Skin epidermis (tissue), 12 donors: ENCODE data around the gene EHMT1.

ENCODE experiments used
- H3K27ac ChIP-seq, 21 experiments: fragments of 200-600 bp; sonication (generic) in 11 of 21; one replicate each; pipeline ENCODE4 v1.5.0; 2020; ENCODE audit warnings: mild to moderate bottlenecking in 3 of 21, inconsistent platforms in 2 of 21, moderate library complexity in 2 of 21
- H3K4me3 ChIP-seq, 7 experiments: fragments of 200-600 bp; sonication (generic) in 2 of 7; one replicate each; pipeline ENCODE4 v1.5.0; 2020; ENCODE audit warnings: inconsistent platforms in 2 of 7, mild to moderate bottlenecking in 2 of 7, moderate library complexity in 1 of 7

EHMT1 gene

DNA sequence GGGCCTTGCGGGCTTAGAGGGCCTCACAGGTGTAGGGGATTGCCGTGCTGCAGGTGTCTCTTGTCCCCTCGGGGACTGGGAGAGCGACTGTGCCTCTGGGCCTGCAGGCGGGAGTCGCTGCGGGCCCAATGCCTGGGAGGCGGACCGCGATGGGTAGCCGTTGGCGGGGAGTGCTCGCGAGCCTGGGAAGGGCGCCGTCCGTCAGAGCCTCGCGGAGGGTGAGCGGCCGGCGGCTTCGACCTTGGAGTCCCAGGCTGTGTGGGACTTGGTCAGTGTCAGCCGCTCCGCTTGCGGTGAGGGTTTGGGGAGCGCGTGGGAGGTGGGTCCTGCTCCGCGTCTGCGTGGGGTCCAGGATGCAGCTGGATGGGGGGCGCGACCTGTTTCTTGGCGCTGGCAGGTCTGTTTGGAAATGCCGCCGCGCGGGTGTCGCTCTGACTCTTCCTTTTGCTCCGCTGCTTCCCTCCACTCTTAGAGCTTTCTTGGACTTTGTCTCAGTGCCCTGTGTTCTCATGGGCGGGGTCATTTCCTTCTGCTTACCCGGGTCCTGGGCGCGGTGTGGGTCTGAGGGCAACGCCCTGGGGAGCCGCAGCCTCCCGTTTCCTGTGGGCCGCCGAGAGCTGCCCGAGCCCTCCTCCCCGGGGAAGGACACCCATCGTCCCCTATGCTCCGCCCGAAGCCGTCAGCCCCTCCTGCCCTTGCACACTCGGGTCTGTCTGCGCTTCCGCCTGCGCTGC lies 169.9 kb downstream of the EHMT1 start:
- Histone ChIP-seq H3K4me3 (no peak overlapping the region), H3K27ac (no peak overlapping the region)

DNA sequence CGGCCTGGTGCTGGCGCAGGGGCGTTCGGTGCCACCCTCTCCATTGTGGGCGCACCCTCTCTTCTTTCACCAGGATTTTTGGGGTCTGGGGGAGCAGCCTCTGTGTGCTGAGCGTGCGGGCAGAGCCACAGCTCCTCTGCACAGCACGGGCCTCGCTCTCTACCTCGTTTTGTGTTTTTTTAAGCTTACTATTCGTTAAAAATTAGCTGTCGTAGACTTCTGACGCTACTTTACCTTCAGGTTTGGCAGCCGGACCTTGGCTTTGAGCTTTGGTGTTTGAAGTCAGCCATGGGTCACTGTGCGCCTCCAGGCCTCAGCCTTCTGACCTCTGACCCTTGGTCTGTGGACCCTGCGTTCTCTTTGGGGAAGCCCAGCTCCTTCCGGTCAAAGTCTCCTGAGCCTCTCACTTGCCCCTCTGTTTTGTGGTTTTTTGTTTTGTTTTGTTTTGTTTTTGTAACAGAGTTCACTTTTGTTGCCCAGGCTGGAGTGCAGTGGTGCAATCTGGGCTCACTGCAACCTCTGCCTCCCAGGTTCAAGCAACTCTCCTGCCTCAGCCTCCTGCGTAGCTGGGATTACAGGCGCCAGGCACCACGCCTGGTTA lies 170.6 kb downstream of the EHMT1 start:
- H3K4me3 ChIP-seq: no peak overlapping the region
- H3K27ac ChIP-seq: no peak overlapping the region

DNA sequence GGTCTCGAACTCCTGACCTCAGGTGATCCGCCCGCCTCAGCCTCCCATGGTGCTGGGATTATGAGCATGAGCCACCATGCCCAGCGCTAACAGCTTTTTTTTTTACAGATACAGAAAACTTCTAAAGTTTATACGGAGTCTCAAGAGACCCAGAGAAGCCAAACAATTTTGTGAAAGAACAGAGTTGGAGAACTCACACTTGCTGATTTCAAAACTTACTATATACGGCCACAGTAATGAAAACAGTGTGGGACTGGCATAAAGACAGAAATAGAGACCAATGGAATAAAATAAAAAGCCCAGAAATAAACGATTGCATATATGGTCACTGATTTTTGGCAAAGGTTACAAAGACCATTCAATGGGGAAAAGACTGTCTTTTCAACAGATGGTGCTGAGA lies 173.1 kb downstream of the EHMT1 start:
- Histone ChIP-seq H3K27ac (no peak overlapping the region), H3K4me3 (no peak overlapping the region)

DNA sequence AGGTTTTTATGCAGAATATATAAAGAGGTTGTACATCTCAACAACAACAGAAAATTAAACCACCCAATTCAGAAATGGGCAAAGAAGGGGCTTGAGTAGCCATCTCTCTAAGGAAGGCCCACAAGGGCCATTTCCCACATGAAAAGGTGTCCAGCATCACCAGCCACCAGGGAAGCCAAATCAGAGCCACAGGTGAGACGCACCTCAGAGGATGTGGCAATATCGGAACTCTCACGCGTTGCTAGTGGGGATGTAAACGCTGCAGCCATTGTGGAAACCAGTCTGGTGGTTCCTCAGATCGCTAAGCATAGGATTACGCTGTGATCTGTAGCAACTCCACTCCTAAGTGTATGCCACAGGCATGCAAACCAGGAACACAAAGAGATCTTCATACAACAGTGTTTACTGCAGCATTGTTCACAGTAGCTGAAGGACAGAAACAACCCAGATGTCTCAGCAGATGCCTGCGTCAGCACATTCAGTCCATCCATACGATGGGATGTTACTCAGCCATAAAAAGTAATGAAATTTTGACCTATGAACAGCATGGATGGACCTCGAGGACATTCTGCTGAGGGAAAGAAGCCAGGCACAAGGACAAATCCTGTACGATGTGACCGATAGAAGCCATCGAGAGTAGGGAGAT lies 174.5 kb downstream of the EHMT1 start:
- Histone ChIP-seq H3K4me3 (no peak overlapping the region), H3K27ac (no peak overlapping the region)

DNA sequence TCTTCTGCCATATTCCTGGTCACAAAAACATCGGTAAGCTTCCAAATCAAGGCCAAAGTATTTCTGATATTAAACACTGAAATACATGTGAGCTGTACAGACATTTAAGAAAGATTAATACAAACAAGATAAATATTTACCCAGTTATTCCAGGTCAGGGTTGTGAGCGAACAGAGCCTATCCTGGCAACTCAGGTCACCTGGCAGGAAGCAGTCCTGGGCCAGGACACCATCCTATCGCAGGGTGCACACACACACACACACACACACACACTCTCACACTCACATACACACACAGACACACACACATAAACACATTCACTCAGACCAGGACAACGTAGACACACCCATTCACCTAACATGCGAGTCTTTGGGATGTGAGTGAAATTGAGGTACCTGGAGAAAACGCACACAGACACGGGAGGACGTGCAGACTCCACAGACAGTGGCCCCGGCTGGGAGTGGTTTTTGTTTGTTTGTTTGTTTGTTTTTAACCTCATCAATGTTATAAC lies 176.4 kb downstream of the EHMT1 start:
- Histone ChIP-seq H3K4me3 (no peak overlapping the region), H3K27ac (no peak overlapping the region)

DNA sequence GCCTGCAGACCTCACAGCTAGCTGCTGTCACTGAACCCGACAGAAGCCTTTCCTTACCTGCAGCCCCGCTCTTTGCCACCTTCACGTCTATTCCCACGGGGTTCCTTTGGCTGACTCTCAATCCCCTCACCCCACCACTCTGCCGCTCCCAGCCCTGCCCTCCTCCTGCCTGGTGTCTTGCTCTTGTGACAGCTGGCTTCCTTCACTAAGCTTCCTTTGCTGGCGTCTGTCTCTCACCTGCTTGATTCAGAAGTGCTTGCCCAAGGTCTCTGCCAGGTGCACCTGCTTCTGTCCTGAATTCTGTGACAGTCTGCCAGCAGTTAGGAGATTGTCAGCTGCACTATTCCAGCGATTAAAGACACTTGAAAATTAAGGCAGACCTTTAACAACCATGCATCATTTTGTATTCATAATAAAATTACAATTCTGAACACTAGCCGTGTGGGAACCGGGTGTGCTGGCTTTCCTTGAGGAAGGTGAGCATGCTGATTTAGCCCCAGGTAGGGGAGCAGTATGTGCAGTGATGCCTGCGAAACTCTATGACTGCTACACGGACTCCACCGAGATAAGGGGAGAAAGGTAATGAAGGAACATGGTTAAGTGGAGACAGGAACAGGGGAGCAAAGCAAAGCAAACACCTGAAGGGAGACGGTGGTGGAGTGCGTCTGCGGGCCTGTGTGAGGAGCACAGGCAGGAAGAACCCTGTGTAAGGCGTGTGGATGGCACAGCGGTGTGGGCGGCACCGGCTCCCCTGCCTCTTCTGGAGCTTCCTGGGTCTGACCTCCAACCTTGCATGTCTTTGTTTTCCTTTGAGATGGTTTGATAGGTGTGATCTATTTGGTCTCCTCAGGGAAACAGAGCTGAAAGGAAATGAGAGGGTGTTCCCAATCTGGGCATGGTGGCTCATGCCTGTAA lies 178.7 kb downstream of the EHMT1 start:
- no peak overlapping the region for H3K27ac ChIP-seq

DNA sequence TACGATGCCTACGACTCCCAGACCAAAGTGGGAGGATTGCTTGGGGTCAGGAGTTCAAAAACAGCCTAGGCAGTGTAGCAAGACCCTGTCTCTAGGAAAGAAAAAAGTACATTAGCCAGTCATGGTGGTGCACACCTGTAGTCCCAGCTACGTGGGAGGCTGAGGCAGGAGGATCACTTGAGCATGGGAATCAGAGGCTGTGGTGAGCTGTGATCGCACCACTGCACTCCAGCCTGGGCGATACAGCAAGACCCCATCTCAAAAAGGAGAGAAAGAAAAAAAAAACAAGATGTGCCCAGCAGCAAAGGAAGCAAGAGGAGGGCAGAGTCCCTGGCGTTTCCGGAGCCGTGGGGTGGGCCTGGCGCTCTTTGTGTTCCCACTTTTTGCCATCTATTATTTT lies 179.3 kb downstream of the EHMT1 start:
- Histone ChIP-seq H3K27ac (no peak overlapping the region), H3K4me3 (no peak overlapping the region)

More for the DNA sequence above, 178.7 kb downstream of the EHMT1 start:
- no peak overlapping the region for H3K4me3 ChIP-seq

DNA sequence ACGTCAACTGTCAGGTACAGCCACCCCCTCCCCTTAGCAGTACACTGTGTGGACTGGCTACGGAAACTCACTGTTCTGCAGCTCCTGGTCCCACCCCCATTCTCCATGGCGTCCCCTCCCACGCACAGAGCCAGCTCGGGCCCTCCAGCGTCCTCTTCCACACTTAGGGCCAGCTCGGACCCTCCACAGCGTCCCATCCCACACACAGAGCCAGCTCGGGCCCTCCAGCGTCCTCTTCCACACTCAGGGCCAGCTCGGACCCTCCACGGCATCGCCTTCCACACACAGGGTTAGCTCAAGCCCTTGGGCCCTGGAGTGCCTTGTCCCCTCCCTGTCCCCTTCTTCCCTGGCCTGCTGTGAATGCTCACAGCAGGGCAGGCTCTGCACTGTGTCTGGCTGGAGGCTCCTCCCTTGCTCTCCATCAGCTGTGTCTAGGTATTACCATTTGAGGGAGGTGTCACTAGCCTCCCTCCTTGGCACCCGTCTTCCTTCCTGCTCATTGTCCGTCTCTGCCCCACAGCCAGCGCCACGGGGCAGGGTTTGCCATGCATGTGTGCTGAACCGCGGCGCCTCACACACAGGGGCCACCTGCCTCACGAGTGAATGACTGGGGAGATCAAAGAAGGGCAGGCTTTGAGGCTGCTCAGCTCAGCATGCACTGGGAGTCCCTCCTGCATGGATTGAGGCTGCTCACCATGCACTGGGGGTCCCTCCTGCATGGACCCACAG lies 180.3 kb downstream of the EHMT1 start:
- no peak overlapping the region for H3K4me3 ChIP-seq
- no peak overlapping the region for H3K27ac ChIP-seq

DNA sequence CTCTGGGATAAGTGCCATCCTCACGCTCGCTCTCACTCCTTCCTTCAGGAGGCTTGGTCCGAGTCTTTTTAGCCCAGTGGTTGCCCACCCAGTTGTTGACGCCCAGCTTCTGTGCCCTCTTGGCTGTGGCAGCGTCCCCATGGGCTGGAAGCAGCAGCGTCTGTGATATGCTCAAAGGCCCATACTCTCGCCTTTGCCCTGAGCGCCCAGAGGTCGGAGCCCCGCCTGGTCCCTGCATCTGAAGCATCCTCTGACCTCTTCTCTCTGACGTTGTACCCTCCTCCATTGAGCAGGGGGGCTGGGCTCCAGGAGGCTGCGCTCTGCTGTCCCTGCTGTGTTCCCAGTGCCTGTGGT lies 180.8 kb downstream of the EHMT1 start:
- Histone ChIP-seq H3K4me3 (no peak overlapping the region), H3K27ac (no peak overlapping the region)

DNA sequence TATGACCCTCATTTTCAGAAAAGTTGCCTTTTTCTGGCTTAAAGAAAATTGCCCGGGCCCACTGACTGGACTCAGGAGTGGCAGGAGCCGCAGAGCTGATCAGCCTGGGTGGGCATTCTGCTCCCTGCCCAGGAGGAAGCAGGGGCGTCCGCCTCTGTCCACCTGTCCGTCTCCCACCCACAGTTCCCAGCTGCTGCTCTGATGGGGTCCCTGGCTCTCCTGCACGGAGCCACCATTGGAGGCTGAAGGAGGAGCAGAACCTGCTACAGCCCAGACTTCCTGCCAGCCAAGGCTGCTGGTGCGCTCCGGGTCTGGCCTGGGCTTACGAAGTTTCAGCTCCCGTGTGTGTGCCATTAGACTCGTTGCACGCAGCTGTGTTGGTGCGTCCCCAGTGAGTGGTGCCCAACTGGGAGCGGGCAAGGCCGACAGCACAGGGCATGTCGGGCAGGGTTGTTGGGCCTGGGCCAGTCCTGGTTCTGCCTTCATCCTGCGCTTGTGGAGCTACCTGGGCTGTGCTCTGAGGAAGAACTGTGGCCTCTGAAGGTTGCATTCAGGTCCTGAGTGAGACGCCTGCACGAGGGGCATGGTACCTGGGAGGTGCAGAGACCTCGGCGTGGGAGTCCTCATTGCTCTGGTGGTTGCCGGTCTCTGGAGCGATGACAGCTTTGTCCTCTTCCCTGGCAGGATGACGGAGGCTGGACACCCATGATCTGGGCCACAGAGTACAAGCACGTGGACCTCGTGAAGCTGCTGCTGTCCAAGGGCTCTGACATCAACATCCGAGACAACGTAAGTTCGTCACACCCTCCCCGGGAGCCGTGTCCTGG lies 181.6 kb downstream of the EHMT1 start:
- H3K4me3 ChIP-seq: no peak overlapping the region

DNA sequence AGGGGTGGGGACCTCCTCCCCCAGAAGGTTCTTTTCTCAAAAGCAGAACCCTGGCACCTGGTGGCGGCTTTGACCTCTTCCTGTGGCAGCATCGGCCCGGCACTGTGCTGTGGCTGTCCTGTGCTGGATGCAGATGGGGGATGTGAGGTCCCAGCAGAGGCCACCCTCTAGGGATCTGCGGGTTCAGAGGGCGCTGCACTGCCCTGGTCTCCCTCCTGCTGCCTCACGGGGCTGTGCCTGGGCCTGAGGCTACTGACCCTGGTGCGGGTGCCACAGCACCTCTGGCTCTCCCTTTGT lies 182.2 kb downstream of the EHMT1 start:
- Histone ChIP-seq H3K27ac (no peak overlapping the region), H3K4me3 (no peak overlapping the region)

More for the DNA sequence above, 181.6 kb downstream of the EHMT1 start:
- H3K27ac ChIP-seq: no peak overlapping the region

DNA sequence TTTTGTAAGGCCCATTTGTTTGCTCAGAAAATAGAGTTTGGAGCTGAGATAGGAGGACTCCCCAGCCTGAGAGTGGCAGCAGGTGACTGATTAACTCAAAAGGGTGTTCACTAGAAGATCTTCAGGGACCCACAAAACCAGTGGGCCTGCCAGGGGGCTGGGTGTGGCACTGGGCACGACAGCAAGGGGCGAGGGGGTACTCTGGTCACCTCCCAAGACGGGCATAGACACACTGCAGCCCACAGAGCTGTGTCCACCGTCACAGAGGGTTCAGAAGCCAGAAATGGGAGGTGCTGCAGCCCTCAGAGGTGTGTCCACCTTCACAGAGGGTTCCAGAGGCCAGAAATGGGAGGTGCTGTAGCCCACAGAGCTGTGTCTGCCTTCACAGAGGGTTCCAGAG lies 183.2 kb downstream of the EHMT1 start:
- no peak overlapping the region for H3K4me3 ChIP-seq
- H3K27ac ChIP-seq: no peak overlapping the region

DNA sequence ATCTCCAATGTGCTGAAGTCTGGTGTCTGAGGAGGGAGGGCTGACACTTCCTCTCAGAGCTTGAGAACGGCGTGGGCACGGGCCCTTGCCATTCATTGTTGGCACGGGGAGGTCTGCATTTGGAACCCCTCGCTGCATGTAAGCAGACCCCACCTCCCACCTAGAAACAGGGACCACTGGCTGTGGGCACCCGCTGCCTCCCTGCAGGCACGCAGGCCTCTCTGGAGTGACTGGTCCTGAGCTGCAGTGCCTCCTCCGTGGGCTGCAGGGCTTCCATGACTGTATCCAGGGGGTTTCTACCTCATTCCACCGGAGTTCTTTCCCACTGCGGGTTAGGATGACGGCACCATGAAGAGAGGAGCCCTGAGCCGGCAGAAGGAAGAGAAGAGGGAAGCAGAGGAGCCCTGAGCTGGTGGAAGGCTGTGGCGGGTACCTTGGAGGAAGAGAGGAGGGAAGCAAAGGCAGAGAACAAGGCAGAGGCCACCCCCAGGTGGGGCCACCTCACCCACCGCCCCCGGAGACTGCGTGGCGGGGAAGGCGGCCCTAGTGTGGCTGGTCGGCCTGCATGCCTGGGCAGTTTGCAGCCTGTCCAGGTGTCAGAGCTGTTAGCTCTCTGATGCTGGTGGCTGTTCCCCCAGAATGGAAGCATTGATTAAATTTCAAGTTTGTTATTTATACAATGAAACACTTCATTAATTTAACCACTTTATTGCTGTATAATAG lies 183.9 kb downstream of the EHMT1 start:
- Histone ChIP-seq H3K4me3 (no peak overlapping the region), H3K27ac (no peak overlapping the region)

DNA sequence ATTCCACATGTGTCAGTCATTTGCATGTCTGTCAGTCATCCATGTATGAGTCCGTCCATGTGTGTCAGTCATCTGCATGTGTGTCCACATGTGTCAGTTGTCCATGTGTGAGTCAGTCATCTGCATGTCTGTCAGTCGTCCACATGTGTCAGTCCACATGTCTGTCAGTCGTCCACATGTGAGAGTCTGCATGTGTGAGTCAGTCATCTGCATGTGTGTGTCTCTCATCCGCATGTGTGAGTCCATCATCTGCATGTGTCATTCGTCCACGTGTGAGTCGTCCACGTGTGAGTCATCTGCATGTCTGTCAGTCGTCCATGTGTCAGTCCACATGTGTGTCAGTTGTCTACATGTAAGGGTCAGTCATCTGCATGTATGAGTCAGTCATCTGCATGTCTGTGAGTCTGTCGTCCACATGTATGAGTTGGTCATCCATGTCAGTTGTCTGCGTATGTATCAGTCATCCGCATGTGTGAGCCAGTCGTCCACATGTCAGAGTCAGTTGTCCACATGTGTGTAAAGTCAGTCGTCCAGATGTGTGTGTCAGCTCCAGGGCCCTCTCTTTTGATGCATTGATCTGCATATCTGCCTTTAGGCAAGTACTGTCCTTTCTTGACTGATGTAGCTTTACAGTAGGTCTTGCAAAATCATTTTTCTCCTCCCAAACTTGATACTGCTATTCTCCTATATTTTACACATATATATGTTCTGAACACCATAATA lies 186.3 kb downstream of the EHMT1 start:
- Histone ChIP-seq H3K4me3 (no peak overlapping the region), H3K27ac (no peak overlapping the region)

DNA sequence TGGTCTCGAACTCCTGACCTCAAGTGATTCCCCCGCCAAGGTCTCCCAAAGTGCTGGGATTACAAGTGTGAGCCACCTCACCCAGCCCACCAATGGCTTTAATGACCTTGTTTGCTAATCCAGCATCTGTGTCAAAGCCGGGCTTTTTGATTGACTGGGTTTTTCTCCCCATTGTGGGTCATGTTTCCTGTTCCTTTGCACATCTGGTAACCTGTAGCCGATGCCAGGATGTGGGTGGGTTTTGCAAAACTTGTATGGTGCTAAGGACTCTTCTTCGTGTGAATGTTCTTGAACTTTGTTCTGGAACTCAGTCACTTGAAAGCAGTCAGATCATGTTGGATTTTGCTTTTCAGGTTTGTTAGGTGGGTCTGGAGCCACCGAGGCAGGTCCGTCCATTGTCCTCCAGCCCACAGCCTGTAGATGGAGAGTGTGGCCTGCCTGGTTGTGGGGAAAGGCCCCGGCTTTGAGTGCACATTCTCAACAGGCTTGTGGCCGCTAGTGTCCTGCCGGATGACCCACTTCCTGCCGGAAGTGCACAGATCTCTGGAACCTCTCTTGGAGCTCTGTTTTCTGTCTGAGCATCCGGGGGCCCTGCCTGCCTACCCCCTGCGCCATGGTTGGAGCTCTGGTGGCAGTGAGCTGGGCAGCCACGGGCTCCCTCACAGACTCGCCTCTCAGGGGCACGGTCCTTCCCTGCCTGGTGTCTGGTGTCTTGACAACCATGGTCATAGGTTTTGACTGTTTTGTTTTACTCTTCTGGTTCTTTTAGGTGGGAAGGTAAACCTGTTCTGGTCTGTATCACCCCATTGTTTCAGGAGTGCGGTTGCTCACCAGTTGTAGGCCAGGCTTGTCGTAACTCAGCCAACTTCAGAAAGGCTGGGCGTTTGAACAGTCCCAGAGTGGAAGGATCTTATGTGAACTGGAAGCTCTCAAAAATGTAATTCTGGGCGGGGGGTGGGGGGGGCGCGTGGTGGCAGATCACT lies 189.2 kb downstream of the EHMT1 start:
- Histone ChIP-seq H3K27ac (no peak overlapping the region), H3K4me3 (no peak overlapping the region)

DNA sequence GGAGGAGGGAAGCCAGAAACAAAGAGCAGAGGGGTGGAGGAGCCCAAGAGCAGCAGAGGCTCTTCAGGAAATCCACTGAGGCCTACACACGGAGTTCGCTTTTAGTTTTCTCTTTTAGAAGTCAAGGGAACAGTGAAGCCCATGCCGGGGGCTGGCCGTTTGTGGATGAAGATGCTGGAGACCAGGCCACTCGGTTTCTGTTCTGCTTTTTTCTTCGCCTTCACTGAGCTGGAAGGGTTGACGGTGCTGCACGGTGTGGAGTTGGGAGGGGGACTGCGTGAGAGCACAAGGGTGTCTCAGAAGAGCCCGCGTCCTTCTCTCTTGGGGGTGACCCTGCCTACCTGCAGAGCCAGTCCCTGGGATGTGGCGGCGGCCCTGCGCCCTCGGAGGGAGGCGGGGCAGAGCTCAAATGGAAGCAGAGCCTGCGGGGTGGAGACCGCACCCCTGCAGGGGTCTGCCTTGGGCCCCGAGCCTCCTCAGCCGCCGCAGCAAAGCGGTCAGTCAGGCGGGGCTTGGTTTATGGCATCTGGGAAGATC lies 190.3 kb downstream of the EHMT1 start:
- no peak overlapping the region for H3K4me3 ChIP-seq
- H3K27ac ChIP-seq: no peak overlapping the region
